HEK293 (cell line): ENCODE results near the gene SDHAF4.
A peak's percentile ranks its signal among the peaks of the same experiment; 100 is the strongest.

Source experiments
- CTCF ChIA-PET: fragments of 350-600 bp; formaldehyde crosslinking; extraction: SDS; loops from one replicate; lab custom pipeline; 2021; ENCODE audit warnings: antibody characterized with exemption; lab: Yijun Ruan, JAX
- POLR2A ChIA-PET: fragments of 300-600 bp; formaldehyde crosslinking; extraction: SDS; loops from one replicate; lab custom pipeline; 2020; ENCODE audit warnings: antibody characterized with exemption, inconsistent platforms; lab: Yijun Ruan, JAX
- H3K27ac ChIP-seq: fragments of 200-500 bp; sonication (Bioruptor generic); 2 replicates; pipeline ENCODE4 v1.5.1; 2014; ENCODE audit warnings: low read depth, low read length, control low read depth, inconsistent platforms; ENCODE audit errors: extremely low read depth
- H3K36me3 ChIP-seq, 2 experiments: fragments of 200-500 bp in 1 of 2; sonication (Bioruptor generic) in 1 of 2; 1 replicate in 1 of 2; 2 replicates in 1 of 2; pipeline ENCODE4 v1.5.1; 2014 to 2017; ENCODE audit warnings: inconsistent platforms in 2 of 2, low read length in 2 of 2; ENCODE audit not compliant: control insufficient read depth in 2 of 2, insufficient read depth in 1 of 2
- H3K4me1 ChIP-seq: fragments of 200-500 bp; sonication (Bioruptor generic); 2 replicates; pipeline ENCODE4 v1.5.1; 2014; ENCODE audit warnings: mild to moderate bottlenecking, low read length, inconsistent platforms; ENCODE audit not compliant: control insufficient read depth, insufficient read depth
- H3K4me3 ChIP-seq: 2 replicates; pipeline ENCODE4 v1.5.1; 2011; ENCODE audit warnings: low read depth, mild to moderate bottlenecking, control low read depth, low read length, moderate library complexity
- H3K9me3 ChIP-seq: fragments of 200-500 bp; sonication (Bioruptor generic); 2 replicates; pipeline ENCODE4 v1.5.1; 2014; ENCODE audit warnings: low read depth, low read length, inconsistent platforms; ENCODE audit not compliant: control insufficient read depth, insufficient read depth
- GLIS1 ChIP-seq: fragments of 450-650 bp; formaldehyde crosslinking; IDR thresholded peaks from 2 replicates; pipeline ENCODE4 v1.5.1; 2016; ENCODE audit warnings: missing biosample characterization, missing genetic modification characterization
- GLIS2 ChIP-seq: fragments of 450-650 bp; formaldehyde crosslinking; IDR thresholded peaks from 2 replicates; pipeline ENCODE4 v1.5.1; 2016; ENCODE audit warnings: missing biosample characterization, missing genetic modification characterization
- HOXD13 ChIP-seq: sonication (generic); formaldehyde crosslinking; IDR thresholded peaks from 2 replicates; pipeline ENCODE4 v1.8.0; 2022; ENCODE audit warnings: missing genetic modification reagents, borderline replicate concordance
- INSM2 ChIP-seq: fragments of 450-650 bp; formaldehyde crosslinking; IDR thresholded peaks from 2 replicates; pipeline ENCODE4 v1.5.1; 2016; ENCODE audit warnings: missing biosample characterization, missing genetic modification characterization
- KLF8 ChIP-seq: fragments of 450-650 bp; formaldehyde crosslinking; IDR thresholded peaks from 2 replicates; pipeline ENCODE4 v1.5.1; 2016; ENCODE audit warnings: missing biosample characterization, missing genetic modification characterization
- RBAK ChIP-seq: fragments of 450-650 bp; formaldehyde crosslinking; IDR thresholded peaks from 2 replicates; pipeline ENCODE4 v1.5.1; 2016; ENCODE audit warnings: missing biosample characterization, missing genetic modification characterization
- WT1 ChIP-seq: fragments of 450-650 bp; formaldehyde crosslinking; IDR thresholded peaks from 2 replicates; pipeline ENCODE4 v1.5.1; 2016; ENCODE audit warnings: missing biosample characterization, missing genetic modification characterization
- ZBTB11 ChIP-seq: fragments of 450-650 bp; formaldehyde crosslinking; conservative IDR thresholded peaks from 2 replicates; pipeline ENCODE4 v1.5.1; 2016; ENCODE audit warnings: low read depth, missing biosample characterization, missing genetic modification characterization
- ZBTB8A ChIP-seq: fragments of 450-650 bp; formaldehyde crosslinking; IDR thresholded peaks from 2 replicates; pipeline ENCODE4 v1.5.1; 2016; ENCODE audit warnings: missing biosample characterization, missing genetic modification characterization
- ZFP37 ChIP-seq: fragments of 450-650 bp; formaldehyde crosslinking; IDR thresholded peaks from 2 replicates; pipeline ENCODE4 v1.5.1; 2016; ENCODE audit warnings: missing biosample characterization, missing genetic modification characterization
- ZFP69B ChIP-seq: fragments of 450-650 bp; formaldehyde crosslinking; IDR thresholded peaks from 2 replicates; pipeline ENCODE4 v1.5.1; 2016; ENCODE audit warnings: missing biosample characterization, missing genetic modification characterization
- ZIC2 ChIP-seq: fragments of 450-650 bp; formaldehyde crosslinking; IDR thresholded peaks from 2 replicates; pipeline ENCODE4 v1.5.1; 2016; ENCODE audit warnings: missing biosample characterization, missing genetic modification characterization
- ZNF121 ChIP-seq: fragments of 450-650 bp; formaldehyde crosslinking; IDR thresholded peaks from 2 replicates; pipeline ENCODE4 v1.5.1; 2016; ENCODE audit warnings: missing biosample characterization, missing genetic modification characterization
- ZNF2 ChIP-seq: fragments of 450-650 bp; formaldehyde crosslinking; IDR thresholded peaks from 2 replicates; pipeline ENCODE4 v1.5.1; 2016; ENCODE audit warnings: missing biosample characterization, missing genetic modification characterization
- ZNF221 ChIP-seq: fragments of 450-650 bp; formaldehyde crosslinking; IDR thresholded peaks from 2 replicates; pipeline ENCODE4 v1.5.1; 2017; ENCODE audit warnings: missing biosample characterization, missing genetic modification characterization, borderline replicate concordance
- ZNF248 ChIP-seq: fragments of 450-650 bp; formaldehyde crosslinking; IDR thresholded peaks from 2 replicates; pipeline ENCODE4 v1.5.1; 2017; ENCODE audit warnings: missing biosample characterization, missing genetic modification characterization
- ZNF366 ChIP-seq: fragments of 450-650 bp; formaldehyde crosslinking; conservative IDR thresholded peaks from 2 replicates; pipeline ENCODE4 v1.5.1; 2016; ENCODE audit warnings: missing biosample characterization, missing genetic modification characterization
- ZNF530 ChIP-seq: fragments of 450-650 bp; formaldehyde crosslinking; IDR thresholded peaks from 2 replicates; pipeline ENCODE4 v1.5.1; 2016; ENCODE audit warnings: low read depth, missing biosample characterization, missing genetic modification characterization
- ZNF600 ChIP-seq: fragments of 450-650 bp; formaldehyde crosslinking; IDR thresholded peaks from 2 replicates; pipeline ENCODE4 v1.5.1; 2016; ENCODE audit warnings: missing biosample characterization, missing genetic modification characterization
- ZNF621 ChIP-seq: fragments of 450-650 bp; formaldehyde crosslinking; IDR thresholded peaks from 2 replicates; pipeline ENCODE4 v1.5.1; 2017; ENCODE audit warnings: missing biosample characterization, missing genetic modification characterization
- ZNF624 ChIP-seq: fragments of 450-650 bp; formaldehyde crosslinking; IDR thresholded peaks from 2 replicates; pipeline ENCODE4 v1.5.1; 2017; ENCODE audit warnings: missing biosample characterization, missing genetic modification characterization
- ZNF658 ChIP-seq: fragments of 450-650 bp; formaldehyde crosslinking; IDR thresholded peaks from 2 replicates; pipeline ENCODE4; 2016; ENCODE audit warnings: missing biosample characterization, missing genetic modification characterization
- ZNF768 ChIP-seq: fragments of 450-650 bp; formaldehyde crosslinking; IDR thresholded peaks from 2 replicates; pipeline ENCODE4 v1.5.1; 2018; ENCODE audit warnings: missing biosample characterization, mild to moderate bottlenecking, missing genetic modification characterization
- TF ChIP-seq, protein P1 (sequence below): fragments of 450-650 bp; formaldehyde crosslinking; IDR thresholded peaks from 2 replicates; pipeline ENCODE4 v1.5.1; 2016; ENCODE audit warnings: missing biosample characterization, missing genetic modification characterization
- TF ChIP-seq, protein P2 (sequence below): fragments of 450-650 bp; formaldehyde crosslinking; IDR thresholded peaks from 2 replicates; pipeline ENCODE4 v1.5.1; 2016; ENCODE audit warnings: missing biosample characterization, missing genetic modification characterization
- TF ChIP-seq, protein P3 (sequence below): fragments of 450-650 bp; formaldehyde crosslinking; IDR thresholded peaks from 2 replicates; pipeline ENCODE4 v1.5.1; 2016; ENCODE audit warnings: missing biosample characterization, missing genetic modification characterization

The SDHAF4 gene

GRCh38 chr6:70566751-70567382 lies at the start of gene SDHAF4:
Gene SDHAF4, plus strand, starts transcription at chr6:70566930. Its CDS starts 11 bp downstream, at chr6:70566941.
- Histone ChIP-seq H3K4me3 (peak within 1 kb of the TSS; percentile 73), H3K4me1 (no peaks in the 10 kb centered on the region), H3K27ac (peak within 1 kb of the TSS; percentile 83), H3K36me3 (peaks cover 11% of the 10 kb centered on the region in 2 experiments), H3K9me3 (no peaks in the 10 kb centered on the region)
- CTCF ChIA-PET = interaction anchor here (0.6 to 2.9 kb wide), 5 partner anchors 19 to 345 kb away, joined by 3 to 12 read pairs (median 4); no protein-coding TSS in a partner anchor
- POLR2A ChIA-PET = interaction anchor here (0.6 to 2.6 kb wide), 11 partner anchors 9 to 198 kb away, joined by 3 to 13 read pairs (median 3); partner anchors contain the start of genes FAM135A and SMAP1
- TF ChIP-seq ZNF621 (tag by site-specific recombination) = no peak
- TF ChIP-seq INSM2 (tag by site-specific recombination) = no peak
- no peak for TF ChIP-seq RBAK (tag by site-specific recombination)
- TF ChIP-seq ZNF2 (tag by site-specific recombination) = peak; percentile 77; the same call in 1 of the 2 replicates
- TF ChIP-seq ZFP37 (tag by site-specific recombination) = peak; percentile 83
- TF ChIP-seq ZNF530 (tag by site-specific recombination) = no peak
- TF ChIP-seq ZBTB11 = peak; percentile 63
- peak; percentile 93 for TF ChIP-seq ZIC2 (tag by site-specific recombination)
- peak; percentile 81 for TF ChIP-seq ZNF600
- no peak for TF ChIP-seq ZNF121
- TF ChIP-seq, protein P1, sequence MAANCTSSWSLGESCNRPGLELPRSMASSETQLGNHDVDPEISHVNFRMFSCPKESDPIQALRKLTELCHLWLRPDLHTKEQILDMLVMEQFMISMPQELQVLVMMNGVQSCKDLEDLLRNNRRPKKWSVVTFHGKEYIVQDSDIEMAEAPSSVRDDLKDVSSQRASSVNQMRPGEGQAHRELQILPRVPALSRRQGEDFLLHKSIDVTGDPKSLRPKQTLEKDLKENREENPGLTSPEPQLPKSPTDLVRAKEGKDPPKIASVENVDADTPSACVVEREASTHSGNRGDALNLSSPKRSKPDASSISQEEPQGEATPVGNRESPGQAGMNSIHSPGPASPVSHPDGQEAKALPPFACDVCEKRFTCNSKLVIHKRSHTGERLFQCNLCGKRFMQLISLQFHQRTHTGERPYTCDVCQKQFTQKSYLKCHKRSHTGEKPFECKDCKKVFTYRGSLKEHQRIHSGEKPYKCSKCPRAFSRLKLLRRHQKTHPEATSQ (tag by site-specific recombination) = peak; percentile 74; the same call in 1 of the 2 replicates
- no peak for TF ChIP-seq ZNF221 (tag by site-specific recombination)
- TF ChIP-seq ZBTB8A = peak; percentile 47
- TF ChIP-seq ZNF366 (tag by site-specific recombination) = no peak
- no peak for TF ChIP-seq ZNF658 (tag by site-specific recombination)
- TF ChIP-seq KLF8 (tag by site-specific recombination) = peak; percentile 65; the same call in 1 of the 2 replicates
- TF ChIP-seq ZNF248 (tag by site-specific recombination) = no peak
- peak; percentile 49 for TF ChIP-seq WT1 (tag by site-specific recombination)
- TF ChIP-seq GLIS1 (tag by site-specific recombination) = peak; percentile 64
- peak; percentile 46; the same call in 1 of the 2 replicates for TF ChIP-seq HOXD13 (CRISPR knock-in tag)
- TF ChIP-seq, protein P2, sequence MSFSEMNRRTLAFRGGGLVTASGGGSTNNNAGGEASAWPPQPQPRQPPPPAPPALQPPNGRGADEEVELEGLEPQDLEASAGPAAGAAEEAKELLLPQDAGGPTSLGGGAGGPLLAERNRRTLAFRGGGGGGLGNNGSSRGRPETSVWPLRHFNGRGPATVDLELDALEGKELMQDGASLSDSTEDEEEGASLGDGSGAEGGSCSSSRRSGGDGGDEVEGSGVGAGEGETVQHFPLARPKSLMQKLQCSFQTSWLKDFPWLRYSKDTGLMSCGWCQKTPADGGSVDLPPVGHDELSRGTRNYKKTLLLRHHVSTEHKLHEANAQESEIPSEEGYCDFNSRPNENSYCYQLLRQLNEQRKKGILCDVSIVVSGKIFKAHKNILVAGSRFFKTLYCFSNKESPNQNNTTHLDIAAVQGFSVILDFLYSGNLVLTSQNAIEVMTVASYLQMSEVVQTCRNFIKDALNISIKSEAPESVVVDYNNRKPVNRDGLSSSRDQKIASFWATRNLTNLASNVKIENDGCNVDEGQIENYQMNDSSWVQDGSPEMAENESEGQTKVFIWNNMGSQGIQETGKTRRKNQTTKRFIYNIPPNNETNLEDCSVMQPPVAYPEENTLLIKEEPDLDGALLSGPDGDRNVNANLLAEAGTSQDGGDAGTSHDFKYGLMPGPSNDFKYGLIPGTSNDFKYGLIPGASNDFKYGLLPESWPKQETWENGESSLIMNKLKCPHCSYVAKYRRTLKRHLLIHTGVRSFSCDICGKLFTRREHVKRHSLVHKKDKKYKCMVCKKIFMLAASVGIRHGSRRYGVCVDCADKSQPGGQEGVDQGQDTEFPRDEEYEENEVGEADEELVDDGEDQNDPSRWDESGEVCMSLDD (tag by site-specific recombination) = peak; percentile 13; the same call in 1 of the 2 replicates
- TF ChIP-seq ZNF768 = no peak
- no peak for TF ChIP-seq ZNF624 (tag by site-specific recombination)
- TF ChIP-seq GLIS2 (tag by site-specific recombination) = peak; percentile 100
- peak; percentile 23; the same call in 1 of the 2 replicates for TF ChIP-seq ZFP69B (tag by site-specific recombination)
- TF ChIP-seq, protein P3, sequence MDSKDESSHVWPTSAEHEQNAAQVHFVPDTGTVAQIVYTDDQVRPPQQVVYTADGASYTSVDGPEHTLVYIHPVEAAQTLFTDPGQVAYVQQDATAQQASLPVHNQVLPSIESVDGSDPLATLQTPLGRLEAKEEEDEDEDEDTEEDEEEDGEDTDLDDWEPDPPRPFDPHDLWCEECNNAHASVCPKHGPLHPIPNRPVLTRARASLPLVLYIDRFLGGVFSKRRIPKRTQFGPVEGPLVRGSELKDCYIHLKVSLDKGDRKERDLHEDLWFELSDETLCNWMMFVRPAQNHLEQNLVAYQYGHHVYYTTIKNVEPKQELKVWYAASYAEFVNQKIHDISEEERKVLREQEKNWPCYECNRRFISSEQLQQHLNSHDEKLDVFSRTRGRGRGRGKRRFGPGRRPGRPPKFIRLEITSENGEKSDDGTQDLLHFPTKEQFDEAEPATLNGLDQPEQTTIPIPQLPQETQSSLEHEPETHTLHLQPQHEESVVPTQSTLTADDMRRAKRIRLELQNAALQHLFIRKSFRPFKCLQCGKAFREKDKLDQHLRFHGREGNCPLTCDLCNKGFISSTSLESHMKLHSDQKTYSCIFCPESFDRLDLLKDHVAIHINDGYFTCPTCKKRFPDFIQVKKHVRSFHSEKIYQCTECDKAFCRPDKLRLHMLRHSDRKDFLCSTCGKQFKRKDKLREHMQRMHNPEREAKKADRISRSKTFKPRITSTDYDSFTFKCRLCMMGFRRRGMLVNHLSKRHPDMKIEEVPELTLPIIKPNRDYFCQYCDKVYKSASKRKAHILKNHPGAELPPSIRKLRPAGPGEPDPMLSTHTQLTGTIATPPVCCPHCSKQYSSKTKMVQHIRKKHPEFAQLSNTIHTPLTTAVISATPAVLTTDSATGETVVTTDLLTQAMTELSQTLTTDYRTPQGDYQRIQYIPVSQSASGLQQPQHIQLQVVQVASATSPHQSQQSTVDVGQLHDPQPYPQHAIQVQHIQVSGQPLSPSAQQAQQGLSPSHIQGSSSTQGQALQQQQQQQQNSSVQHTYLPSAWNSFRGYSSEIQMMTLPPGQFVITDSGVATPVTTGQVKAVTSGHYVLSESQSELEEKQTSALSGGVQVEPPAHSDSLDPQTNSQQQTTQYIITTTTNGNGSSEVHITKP (tag by site-specific recombination) = peak; percentile 12; the same call in 1 of the 2 replicates
